ENCODE measurements around the gene EFEMP1.

The EFEMP1 gene

GRCh38 chr2:55894720-55895119 is 28.9 kb downstream of the EFEMP1 start:
- no peak for DNase-seq

DNA sequence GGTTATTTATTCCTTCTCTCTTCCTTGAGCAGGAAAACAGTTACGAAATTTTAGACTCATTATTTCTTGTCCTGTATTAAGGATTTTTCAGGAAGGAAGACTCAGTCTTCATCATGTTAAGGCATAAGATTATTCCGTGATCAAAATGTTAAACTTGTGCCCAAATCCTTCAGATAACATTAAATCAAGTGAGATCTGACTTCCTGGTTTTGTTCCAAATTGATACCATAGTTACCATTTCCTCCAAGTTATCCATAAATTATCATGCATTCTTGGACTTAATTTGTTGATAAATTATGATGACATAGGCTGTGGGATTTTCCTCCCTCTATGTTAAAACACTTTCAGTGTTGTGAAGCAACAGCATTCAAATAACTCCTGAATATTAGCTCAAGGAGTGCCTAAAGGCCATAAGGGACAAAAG is 31.9 kb downstream of the EFEMP1 start:
- DNase-seq, result no peak

GRCh38 chr2:55888936-55889335 is 34.6 kb downstream of the EFEMP1 start:
- no peak for DNase-seq

DNA sequence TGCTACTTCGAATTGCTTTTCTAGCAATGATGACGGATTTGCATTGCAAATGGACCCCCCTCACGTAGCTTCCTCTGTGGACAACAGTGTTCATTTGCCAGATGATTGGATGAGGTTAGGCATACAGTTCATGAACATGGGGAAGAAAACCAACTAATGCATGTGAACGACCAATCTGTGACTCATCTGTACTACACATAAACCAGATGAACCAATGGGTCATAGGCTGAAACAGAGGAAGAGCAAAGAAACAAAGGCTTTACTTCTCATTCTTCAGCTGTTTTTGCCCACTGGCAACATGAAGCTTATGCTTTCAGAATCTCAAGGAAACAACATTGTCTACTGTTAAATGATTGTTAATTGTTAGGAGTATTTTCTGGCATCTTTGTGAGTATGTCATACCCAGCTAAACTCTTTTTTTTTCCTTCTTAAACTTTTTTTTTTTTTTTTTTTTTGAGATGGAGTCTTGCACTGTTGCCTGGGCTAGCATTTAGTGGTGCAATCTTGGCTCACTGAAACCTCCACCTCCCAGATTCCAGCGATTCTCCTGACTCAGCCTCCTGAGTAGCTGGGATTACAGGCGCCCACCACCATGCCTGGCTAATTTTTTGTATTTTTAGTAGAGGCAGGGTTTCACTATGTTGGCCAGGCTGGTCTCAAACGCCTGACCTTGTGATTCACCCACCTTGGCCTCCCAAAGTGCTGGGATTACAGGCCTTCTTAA is 35.5 kb downstream of the EFEMP1 start:
- DNase-seq, result no peak

DNA sequence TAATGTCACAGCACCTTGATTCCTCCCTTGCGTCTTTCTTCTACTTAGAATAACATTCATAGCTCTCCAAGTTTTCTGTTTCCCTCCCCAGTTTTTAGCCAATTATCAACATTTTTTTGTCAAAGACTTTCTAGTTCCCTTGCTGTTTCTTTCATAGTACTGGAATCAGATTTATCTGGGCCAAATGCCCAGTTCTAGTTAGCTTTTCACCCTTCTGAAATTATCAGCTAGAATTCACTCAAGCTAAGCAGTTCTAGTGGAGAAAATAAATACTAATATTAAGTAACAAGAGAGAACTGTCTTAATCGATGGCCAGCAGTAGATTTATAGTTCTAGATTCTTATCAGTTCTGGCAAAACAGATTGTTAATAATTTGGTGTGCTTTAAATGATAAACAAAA is 36.2 kb downstream of the EFEMP1 start:
- DNase-seq, result no peak

DNA sequence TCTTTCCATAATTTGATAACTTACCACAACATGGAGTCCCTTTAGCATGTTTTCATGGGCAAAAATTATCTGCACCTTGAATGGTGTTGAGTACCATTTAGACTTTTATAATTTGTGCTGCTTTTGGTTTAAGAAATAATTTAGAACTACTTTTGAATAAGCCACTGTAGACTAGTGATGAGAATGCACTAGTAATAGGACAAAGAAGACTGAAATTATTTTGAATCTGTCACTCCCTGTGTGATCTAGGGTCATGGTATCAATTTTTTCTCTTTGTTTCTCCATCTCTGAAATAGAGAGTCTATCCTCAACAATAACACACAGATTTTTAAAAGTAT is 37.7 kb downstream of the EFEMP1 start:
- no peak for DNase-seq

DNA sequence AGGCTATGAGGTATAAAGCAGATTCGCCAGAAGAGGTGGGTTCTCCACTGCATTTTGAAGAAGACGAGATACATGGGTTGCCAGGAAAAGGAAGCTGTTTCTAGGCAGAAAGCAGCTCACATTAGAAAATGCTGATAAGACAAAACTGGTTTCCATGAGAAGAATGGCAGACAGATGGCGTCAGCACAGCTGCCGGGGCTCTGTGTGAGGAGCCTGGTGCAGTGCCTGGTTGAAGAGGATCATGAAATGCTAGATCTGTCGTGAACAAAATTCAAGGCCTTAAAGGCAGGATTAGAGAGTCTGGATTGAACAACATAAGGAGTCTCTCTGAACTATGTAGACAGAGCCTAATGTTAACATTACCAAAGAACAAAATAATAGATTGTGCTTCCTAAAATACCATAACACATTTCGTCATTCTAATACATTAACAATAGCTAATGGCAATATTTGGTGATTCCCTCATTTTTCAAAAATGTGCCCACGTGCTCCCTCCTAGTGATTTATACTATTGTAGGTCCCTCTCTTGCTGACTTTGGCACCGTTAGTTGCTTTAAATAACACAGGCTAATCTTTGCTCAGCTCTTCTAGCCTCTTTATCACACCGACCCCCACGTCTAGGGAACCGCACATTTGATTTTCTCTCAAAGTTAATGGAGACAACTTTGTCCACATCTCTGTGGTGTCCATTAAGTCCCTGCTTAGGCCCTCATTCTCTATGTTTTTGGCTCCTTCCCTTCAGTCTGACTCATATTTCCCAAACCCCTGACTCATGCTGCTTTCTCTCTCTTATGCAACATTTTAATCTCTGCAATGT is 38.2 kb downstream of the EFEMP1 start:
- DNase-seq, result no peak

- no peak for DNase-seq
Observed at GRCh38 chr2:55883829-55884228, 39.8 kb downstream of the EFEMP1 start.

GRCh38 chr2:55883357-55883756 is 40.2 kb downstream of the EFEMP1 start:
- no peak for DNase-seq

GRCh38 chr2:55882954-55883353 is 40.6 kb downstream of the EFEMP1 start:
- DNase-seq, result no peak

DNA sequence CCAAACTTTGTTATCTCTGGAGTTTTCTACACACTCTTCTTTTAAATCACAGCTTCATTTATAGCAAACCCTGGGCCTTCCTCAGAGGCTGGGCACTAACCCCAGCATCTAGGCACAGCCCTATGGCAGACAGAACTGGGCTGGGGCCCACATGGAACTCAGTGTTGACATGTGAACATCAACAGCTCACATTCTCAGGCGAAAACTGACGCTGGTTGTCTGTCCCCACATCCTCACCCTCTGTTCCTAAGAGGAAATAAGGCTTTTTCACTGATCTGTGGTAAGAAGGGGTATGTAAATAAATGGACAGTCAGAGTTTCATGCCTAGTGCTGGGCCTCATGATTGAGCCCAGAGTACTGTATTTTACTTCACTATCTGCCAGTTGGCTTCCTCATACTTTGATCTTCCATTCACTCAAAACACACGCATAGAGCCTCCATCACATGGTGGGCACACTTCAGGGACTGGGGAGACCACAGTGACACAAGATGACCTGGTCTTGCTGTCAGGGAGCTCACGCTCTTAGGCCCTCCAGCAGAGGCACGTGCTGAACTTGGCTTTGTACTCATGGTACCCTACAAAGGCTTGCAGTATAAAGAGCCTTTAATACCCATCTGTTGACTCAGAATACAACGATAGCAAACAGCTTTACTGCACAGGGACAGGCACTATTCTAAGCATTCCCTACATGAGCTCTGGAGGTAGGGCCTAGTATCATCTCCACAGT is 43.0 kb downstream of the EFEMP1 start:
- no peak for DNase-seq

DNA sequence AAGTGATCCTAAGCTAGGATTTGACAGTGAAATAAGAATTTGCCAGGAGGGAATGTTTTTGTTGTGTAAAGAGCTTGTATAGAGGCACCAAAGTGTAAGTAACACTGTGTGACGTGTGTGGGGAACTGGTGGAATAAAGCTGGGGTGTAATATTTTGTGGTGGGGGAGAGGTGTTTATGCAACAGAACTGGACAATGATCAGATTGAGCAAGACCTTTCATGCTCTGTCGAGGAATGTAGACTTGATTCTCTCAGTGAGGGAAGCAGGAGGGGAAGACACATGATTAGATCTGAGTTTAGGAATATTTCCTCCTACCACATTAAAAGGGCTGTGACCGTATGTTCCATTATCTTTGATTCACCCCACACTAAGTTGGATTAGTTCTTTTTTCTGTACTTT is 43.6 kb downstream of the EFEMP1 start:
- DNase-seq, result no peak

DNA sequence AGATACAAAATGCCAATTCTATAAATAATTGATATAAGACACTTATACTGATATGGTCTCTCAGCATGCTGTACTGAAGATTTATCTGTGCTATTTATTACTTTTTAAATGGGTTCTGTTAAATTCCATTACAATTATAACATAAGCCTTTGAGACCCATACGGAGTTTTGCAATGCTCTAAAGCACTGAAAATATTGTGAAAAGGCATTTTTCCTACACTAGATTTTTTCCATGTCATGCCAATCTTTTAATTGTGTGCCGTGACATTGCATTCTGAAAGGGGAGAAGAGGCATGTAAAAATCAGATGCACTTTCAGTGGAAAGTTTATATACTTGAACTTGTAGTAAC is 46.5 kb downstream of the EFEMP1 start:
- no peak for DNase-seq

DNA sequence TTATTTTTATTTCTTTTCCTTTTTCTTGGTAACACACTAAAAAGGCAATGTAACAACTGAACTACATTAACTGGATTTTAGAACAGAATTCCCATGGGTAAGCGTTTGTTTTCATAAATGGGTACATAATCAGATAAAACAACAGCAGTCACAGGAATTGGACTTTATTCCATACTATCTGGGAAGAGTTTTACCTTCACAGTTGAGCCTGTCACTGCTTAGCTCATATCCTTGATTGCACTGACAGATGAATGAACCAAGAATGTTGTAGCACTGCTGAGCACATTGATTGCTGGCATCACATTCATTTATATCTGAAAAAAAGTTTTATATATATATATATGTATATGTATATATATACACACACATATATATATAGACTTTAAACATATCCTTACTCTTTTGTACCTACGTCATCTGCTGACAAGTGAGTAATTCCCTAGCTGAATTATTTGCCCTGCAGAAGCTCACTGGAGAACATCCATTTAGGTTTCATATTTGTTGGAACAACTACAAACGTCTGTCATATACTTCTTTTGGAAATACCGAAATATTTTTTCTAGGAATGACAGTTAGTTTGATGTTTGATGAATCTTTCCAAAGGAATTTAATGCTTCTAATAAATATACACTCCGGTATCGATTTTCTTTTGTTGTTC is 47.0 kb downstream of the EFEMP1 start:
- no peak for DNase-seq

GRCh38 chr2:55875434-55876135 is 48.0 kb downstream of the EFEMP1 start:
- DNase-seq, result no peak

GRCh38 chr2:55874338-55874737 is 49.2 kb downstream of the EFEMP1 start:
- DNase-seq, result no peak

GRCh38 chr2:55871637-55872036 is 51.9 kb downstream of the EFEMP1 start:
- no peak for DNase-seq

- no peak for DNase-seq
Observed at GRCh38 chr2:55869637-55870325, 53.8 kb downstream of the EFEMP1 start.

DNA sequence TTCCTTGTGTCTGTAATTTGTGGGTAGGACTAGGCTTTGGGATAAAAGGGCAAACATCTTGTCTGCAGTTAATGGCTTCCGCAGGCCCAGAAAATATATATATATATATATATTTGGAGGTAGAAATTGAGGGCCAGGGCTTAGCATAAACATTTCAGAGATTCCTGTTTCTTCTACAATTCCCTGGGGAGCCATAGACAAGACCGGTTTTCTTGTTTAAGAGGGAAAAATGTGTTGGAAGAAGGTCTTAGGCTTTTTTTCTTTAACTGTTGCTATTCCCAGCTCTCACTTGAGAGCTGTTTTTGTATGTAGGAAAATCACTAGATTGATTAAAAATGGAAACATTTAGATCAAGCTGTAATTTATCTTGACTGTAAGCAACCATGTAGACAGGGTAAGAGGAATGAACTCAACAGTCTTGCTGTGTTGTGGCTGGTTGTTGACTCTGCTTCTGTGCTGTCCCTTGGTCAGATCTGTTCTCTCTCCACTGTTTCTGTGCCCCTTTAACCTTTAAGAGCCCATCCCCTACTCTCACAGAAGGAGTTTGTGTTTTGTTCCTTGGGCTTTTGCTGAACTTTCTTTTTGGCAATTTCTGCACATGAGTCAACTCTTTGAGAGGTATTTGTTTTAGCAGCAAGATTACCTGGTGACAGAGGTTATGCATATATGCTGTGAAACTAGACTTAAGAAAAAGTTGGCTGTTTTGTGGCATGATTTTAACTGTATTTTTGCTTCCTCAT is 58.3 kb downstream of the EFEMP1 start:
- DNase-seq, result no peak

GRCh38 chr2:55864351-55865084 is 59.1 kb downstream of the EFEMP1 start:
- DNase-seq, result no peak

All from left hindlimb (tissue), 1 donor.